H54 (cell line): ENCODE results near the gene KIAA0319L.

Experiments used
- DNase-seq: peaks from one replicate; pipeline ENCODE4 v3.0.0; 2011; ENCODE audit warnings: low spot score, mixed read lengths; ENCODE audit not compliant: insufficient read length
- FAIRE-seq: peaks from 3 replicates; lab custom pipeline; 2011; peaks lifted over from hg19 to GRCh38; lab: Jason Lieb, UNC
- POLR2A ChIP-seq: IDR thresholded peaks from 2 replicates; pipeline ENCODE4 v1.6.1; 2011; ENCODE audit warnings: low read depth, mild to moderate bottlenecking, low read length

The KIAA0319L gene

GRCh38 chr1:35436078-35436477 lies 121.1 kb downstream of the KIAA0319L start:
- TF ChIP-seq POLR2A: no peak
- DNase-seq: no peak
- FAIRE-seq: no peak

DNA sequence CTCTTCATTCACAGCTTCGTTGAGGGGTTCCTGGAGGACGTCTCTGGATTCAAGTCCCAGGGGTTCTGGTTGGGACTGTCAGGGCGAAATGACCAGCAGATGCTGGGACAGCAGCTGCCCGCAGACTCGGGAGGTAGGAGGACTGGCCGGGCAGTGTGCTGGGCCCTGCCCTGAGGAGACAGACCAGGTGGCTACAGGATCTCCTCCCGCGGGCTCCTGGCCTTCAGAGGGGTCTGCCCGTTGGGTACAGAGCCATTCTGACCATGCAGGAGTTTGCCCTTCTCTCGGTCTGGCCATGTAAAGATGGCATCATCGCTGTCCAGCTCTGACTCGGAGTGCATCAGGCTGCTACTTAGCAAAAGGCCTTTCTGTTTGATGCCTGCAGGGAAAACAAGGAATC lies 122.5 kb downstream of the KIAA0319L start:
- TF ChIP-seq POLR2A: no peak
- DNase-seq (no peak), FAIRE-seq (no peak)

DNA sequence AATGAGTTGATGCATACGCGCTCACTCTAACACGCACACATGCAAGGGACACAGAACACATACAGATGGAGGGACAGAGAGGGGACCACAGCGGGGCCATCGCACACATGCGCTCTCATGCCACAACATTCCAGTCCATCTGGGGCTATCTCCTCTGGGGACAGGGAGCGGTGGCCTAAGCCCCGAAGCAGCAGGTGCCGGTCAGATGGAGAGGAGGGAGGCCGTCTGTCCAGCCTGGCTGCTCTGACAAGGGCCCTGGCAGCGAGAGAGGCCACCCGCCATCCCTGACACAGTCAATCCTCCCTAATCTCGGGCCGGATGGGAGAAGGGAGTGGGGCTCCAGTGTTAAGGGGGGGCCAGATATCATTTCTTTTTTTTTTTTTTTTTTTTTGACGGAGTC lies 123.5 kb downstream of the KIAA0319L start:
- no peak for FAIRE-seq
- no peak for TF ChIP-seq POLR2A
- no peak for DNase-seq

GRCh38 chr1:35432231-35432630 lies 125.0 kb downstream of the KIAA0319L start:
- FAIRE-seq (no peak), DNase-seq (no peak)
- TF ChIP-seq POLR2A: no peak

DNA sequence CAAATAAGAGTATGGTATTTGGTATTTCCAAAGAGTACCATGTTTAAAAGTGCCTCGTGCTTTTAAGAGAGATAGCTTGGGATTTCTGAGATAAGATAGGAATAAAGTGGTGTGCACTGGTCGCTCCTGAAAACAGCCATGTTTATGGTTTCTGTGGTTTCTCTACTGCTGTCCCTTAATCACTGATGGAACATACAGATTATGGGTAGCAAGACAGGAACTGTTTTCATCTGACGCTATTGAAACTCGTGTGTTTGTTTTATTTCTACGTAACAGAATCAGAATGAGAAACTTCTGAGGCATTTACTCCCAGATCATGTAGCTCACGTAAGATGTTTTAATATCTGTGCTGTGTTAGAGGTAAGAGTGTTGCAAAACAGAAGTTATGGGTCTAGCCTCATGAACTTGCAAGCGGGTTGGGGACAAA lies 126.0 kb downstream of the KIAA0319L start:
- no peak for TF ChIP-seq POLR2A
- no peak for DNase-seq
- FAIRE-seq: no peak

DNA sequence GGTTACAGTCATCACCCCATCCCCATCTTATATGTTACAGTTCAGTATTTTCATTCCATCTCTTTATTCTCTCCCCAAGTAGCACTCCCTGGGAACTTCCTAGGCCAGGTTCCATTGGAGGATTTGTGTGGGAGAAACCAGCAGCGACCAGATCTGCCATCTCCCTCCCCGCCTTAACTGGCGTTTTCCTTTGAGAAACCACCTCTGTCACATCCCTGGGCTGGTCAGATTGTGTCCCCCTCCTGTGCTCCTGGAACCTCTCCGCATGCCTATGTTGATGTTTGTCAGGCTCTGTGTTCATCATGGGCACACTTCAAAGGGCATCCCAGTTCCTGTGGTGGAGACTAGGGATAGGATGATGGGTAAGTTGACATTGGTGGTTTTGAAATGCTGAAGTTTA lies 126.4 kb downstream of the KIAA0319L start:
- DNase-seq (no peak), FAIRE-seq (no peak)
- no peak for TF ChIP-seq POLR2A

GRCh38 chr1:35428360-35428759 lies 128.8 kb downstream of the KIAA0319L start:
- TF ChIP-seq POLR2A: no peak
- no peak for FAIRE-seq

DNA sequence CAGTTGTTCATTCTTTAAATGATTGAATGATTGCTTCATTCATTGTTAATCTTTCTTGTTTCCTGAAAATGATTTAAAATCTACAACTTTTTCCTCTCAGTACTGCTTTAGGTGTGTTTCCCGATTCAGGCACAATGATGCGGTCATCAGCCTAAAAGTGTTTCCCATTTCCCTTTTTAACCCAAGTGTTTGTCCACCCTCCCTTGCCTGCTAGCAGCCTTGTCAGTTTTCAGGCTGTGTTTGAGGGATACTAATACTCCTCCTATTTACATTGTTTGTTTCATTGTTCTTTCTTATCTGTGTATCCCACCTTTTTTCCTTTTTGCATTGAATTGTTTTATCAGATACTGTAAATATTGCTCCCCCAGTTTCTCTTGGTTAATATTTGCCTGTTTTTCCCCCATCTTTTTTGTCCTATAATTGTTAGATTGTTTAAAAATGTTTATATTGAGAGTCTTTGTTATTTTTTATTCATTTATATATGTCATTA lies 131.1 kb downstream of the KIAA0319L start:
- no peak for FAIRE-seq
- DNase-seq: no peak
- TF ChIP-seq POLR2A: no peak

More at GRCh38 chr1:35428360-35428759, 128.8 kb downstream of the KIAA0319L start:
- no peak for DNase-seq

DNA sequence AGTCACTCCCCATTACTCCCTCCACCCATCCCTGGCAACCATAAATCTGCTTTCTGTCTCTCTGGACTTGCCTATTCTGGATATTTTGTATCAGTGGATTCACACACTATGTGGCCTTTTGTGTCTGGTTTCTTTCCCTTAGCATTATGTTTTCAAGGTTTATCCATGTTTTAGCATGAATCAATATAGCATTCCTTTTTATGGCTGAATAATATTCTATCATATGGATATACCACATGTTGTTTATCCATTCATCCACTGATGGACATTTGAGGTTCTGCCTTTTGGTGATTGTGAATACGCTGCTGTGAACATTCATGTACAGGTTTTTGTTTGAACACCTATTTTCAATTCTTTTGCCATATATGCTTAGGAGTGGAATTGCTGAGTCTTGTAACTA lies 148.3 kb downstream of the KIAA0319L start:
- TF ChIP-seq POLR2A: no peak
- FAIRE-seq (peak; percentile 41), DNase-seq (no peak)

DNA sequence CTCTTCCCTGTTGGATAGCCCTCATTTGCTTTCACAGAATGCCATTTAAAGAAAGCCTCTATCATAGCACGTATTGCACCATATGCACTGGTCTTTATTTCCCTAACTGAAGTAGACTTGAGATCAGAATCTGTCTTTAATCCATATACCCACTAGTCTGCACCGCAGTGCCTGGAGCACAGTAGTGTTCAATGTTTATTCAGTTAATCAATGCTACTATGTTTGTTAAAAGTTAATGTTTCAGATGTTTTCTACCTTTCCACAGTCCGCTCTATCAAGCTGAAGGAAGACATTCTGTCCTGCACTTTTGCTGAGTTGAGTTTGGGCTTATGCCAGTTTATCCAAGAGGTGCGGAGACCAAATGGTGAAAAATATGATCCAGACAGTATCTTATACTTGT lies 149.5 kb downstream of the KIAA0319L start:
- TF ChIP-seq POLR2A: no peak
- FAIRE-seq: peak; percentile 6
- no peak for DNase-seq

GRCh38 chr1:35406103-35406502 lies 151.1 kb downstream of the KIAA0319L start:
- no peak for TF ChIP-seq POLR2A
- no peak for DNase-seq
- FAIRE-seq: peak; percentile 6

GRCh38 chr1:35401049-35401448 lies 156.2 kb downstream of the KIAA0319L start:
- FAIRE-seq: no peak

GRCh38 chr1:35398739-35399138 lies 158.5 kb downstream of the KIAA0319L start:
- FAIRE-seq: no peak
- DNase-seq: no peak
- TF ChIP-seq POLR2A: no peak

More at GRCh38 chr1:35401049-35401448, 156.2 kb downstream of the KIAA0319L start:
- no peak for DNase-seq
- no peak for TF ChIP-seq POLR2A

DNA sequence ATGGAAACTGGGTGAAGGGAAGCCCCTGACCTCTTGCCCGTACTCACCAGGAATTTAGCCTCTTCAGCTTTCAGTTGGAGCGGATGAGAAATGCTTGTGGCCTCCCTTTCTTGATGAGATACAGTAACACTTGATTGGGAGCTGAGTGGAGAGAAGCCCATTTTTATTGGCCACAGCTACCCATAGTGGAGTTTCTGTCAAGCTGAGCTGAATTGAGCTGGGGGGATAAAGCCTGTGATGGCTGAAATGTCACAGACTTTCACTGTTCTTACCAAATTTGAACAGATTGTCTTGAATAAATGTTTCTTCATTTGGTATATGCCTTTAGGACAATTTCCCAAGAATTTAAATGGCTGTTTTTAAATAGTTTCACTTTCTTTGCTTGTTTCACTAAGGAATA lies 162.8 kb downstream of the KIAA0319L start:
- peak; percentile 53 for FAIRE-seq
- no peak for TF ChIP-seq POLR2A
- no peak for DNase-seq
